HepG2 (cell line): ENCODE results near the gene PITHD1. TPM values are rescaled to one million over a fixed set of nuclear protein-coding genes. Genes with fewer than 3 reads are reported as not detected.

Source experiments
- CCDC6 ChIP-seq: sonication (generic); formaldehyde crosslinking; IDR thresholded peaks from 2 replicates; pipeline ENCODE4 v1.8.1; 2022; ENCODE audit warnings: mild to moderate bottlenecking, missing genetic modification reagents, moderate library complexity
- KDM5A ChIP-seq: fragments of 200-600 bp; sonication (generic); IDR thresholded peaks from 2 replicates; pipeline ENCODE4 v1.7.0; 2018; ENCODE audit warnings: antibody characterized with exemption, mild to moderate bottlenecking, low read length, borderline replicate concordance
- MLXIP ChIP-seq: sonication (generic); formaldehyde crosslinking; IDR thresholded peaks from 2 replicates; pipeline ENCODE4 v1.9.0; 2021; ENCODE audit warnings: missing genetic modification reagents, borderline replicate concordance
- NCOA5 ChIP-seq: sonication (generic); formaldehyde crosslinking; IDR thresholded peaks from 2 replicates; pipeline ENCODE4 v1.4.0; 2020; ENCODE audit warnings: missing genetic modification reagents
- RCOR2 ChIP-seq: IDR thresholded peaks from 2 replicates; pipeline ENCODE4 v1.6.1; 2016; ENCODE audit warnings: missing biosample characterization, missing genetic modification reagents
- RFX3 ChIP-seq: IDR thresholded peaks from 2 replicates; pipeline ENCODE4 v1.6.1; 2016; ENCODE audit warnings: missing biosample characterization, missing genetic modification reagents
- SKIL ChIP-seq: sonication (generic); formaldehyde crosslinking; IDR thresholded peaks from 2 replicates; pipeline ENCODE4 v1.8.0; 2022; ENCODE audit warnings: missing genetic modification reagents, mild to moderate bottlenecking, moderate library complexity, borderline replicate concordance
- ZBTB20 ChIP-seq: sonication (generic); formaldehyde crosslinking; IDR thresholded peaks from 2 replicates; pipeline ENCODE4 v1.8.1; 2023; ENCODE audit warnings: missing genetic modification reagents, low read depth, mild to moderate bottlenecking, borderline replicate concordance
- ZFP1 ChIP-seq: IDR thresholded peaks from 2 replicates; pipeline ENCODE4 v1.6.1; 2016
- ZFP36L1 ChIP-seq: sonication (generic); formaldehyde crosslinking; IDR thresholded peaks from 2 replicates; pipeline ENCODE4 v1.8.0; 2022; ENCODE audit warnings: mild to moderate bottlenecking, missing genetic modification reagents, moderate library complexity
- ZFP37 ChIP-seq: sonication (generic); formaldehyde crosslinking; IDR thresholded peaks from 2 replicates; pipeline ENCODE4 v1.4.0; 2020; ENCODE audit warnings: missing genetic modification reagents, borderline replicate concordance
- ZNF160 ChIP-seq: sonication (generic); formaldehyde crosslinking; IDR thresholded peaks from 2 replicates; pipeline ENCODE4 v1.8.0; 2022; ENCODE audit warnings: mild to moderate bottlenecking, inconsistent platforms, missing genetic modification reagents
- ZNF30 ChIP-seq: sonication (generic); formaldehyde crosslinking; IDR thresholded peaks from 2 replicates; pipeline ENCODE4 v1.5.0; 2020; ENCODE audit warnings: mild to moderate bottlenecking, missing genetic modification reagents
- ZNF44 ChIP-seq: sonication (generic); formaldehyde crosslinking; IDR thresholded peaks from 2 replicates; pipeline ENCODE4 v1.5.1; 2020; ENCODE audit warnings: mild to moderate bottlenecking, missing genetic modification reagents
- polyA plus RNA-seq, 8 experiments: library from polyadenylated mRNA; depleted of rRNA in 3 of 8; stranded (reverse) in 7 of 8; unstranded in 1 of 8; fragments of >200 nt; fragmentation: Illumina TruSeq in 4 of 8; extraction: Trizol in 4 of 8; gene quantifications; 2 replicates each; pipeline versions ENCODE4 v1.2.1 to v1.2.3, GENCODE V29; 2011 to 2016; ENCODE audit warnings: low read depth in 4 of 8, missing spikeins in 1 of 8, mixed read lengths in 1 of 8; ENCODE audit not compliant: insufficient read depth in 1 of 8
- total RNA-seq, 5 experiments: library from RNA; depleted of rRNA; stranded (reverse); fragments of >200 nt; fragmentation: Illumina TruSeq; extraction: Trizol; gene quantifications; 2 replicates each; pipeline ENCODE4 v1.2.3, GENCODE V29; 2016; ENCODE audit warnings: low read depth in 1 of 5
- TF ChIP-seq, protein P1 (sequence below): sonication (generic); formaldehyde crosslinking; IDR thresholded peaks from 2 replicates; pipeline ENCODE4 v1.9.0; 2021; ENCODE audit warnings: missing genetic modification reagents, borderline replicate concordance
- TF ChIP-seq, protein P2 (sequence below): sonication (generic); formaldehyde crosslinking; IDR thresholded peaks from 2 replicates; pipeline ENCODE4 v1.4.0; 2020; ENCODE audit warnings: missing genetic modification reagents

PITHD1 gene
- total and polyA plus RNA-seq, 2 of the 13 experiments (the other 11 are each of a cell fraction or from before 2014, with no cell fraction given) = 28.0 to 37.3 TPM

DNA sequence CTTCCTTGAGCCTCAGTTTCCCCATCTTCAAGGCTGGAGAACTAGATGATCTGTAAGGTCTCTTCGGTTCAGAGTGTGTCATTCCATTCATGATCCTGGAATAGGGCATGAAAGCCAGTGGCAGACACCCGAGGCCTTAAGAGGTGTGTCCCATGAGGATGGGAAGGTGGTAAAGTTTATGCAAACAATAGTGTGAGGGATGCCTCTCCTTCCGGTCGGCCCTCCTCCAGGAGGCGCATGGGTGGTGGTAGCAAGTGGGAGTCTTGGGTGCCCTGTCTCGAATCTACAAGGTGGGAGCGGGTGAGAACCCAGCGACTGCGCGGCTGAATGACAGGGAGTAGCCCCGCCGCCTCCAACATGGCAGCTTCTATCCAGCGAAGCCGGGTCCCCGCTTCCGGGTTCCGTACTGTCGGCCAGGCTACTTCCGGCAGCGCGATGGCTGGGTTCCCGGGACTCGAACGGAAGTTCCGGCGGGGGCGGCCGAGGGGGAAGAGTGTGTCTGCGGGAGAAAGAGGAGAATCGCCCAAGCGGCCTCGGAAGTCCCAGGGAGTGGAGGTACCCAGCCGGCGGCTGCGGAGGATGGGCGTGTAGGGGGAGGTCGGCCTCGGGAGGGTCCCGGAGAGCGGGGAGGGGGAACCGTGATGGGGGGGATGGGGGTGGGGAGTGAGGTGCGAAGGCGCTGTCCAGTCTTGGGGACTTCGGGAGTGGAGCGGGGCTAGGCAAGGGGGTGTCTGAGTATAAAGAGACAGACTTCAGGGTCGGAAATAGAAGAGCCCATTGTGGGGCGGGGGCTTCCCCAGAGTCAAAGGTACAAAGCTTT, 12.7 kb downstream of the PITHD1 start, which contains the start of gene LYPLA2 (continued):
- TF ChIP-seq MLXIP (CRISPR knock-in tag) (no peak), KDM5A (no peak; the same call in 1 of the 2 replicates), RCOR2 (no peak), ZFP1 (0 out of 2 replicates have a peak, but pooled peaks have one; percentile 17), SKIL (CRISPR knock-in tag) (no peak), ZFP37 (no peak), ZNF30 (CRISPR knock-in tag) (no peak), RFX3 (CRISPR knock-in tag) (no peak), ZBTB20 (CRISPR knock-in tag) (0 out of 2 replicates have a peak, but pooled peaks have one; percentile 26), ZNF44 (no peak), CCDC6 (no peak; the same call in 1 of the 2 replicates), ZNF160 (no peak), NCOA5 (no peak), ZFP36L1 (no peak)
- TF ChIP-seq, protein P1, sequence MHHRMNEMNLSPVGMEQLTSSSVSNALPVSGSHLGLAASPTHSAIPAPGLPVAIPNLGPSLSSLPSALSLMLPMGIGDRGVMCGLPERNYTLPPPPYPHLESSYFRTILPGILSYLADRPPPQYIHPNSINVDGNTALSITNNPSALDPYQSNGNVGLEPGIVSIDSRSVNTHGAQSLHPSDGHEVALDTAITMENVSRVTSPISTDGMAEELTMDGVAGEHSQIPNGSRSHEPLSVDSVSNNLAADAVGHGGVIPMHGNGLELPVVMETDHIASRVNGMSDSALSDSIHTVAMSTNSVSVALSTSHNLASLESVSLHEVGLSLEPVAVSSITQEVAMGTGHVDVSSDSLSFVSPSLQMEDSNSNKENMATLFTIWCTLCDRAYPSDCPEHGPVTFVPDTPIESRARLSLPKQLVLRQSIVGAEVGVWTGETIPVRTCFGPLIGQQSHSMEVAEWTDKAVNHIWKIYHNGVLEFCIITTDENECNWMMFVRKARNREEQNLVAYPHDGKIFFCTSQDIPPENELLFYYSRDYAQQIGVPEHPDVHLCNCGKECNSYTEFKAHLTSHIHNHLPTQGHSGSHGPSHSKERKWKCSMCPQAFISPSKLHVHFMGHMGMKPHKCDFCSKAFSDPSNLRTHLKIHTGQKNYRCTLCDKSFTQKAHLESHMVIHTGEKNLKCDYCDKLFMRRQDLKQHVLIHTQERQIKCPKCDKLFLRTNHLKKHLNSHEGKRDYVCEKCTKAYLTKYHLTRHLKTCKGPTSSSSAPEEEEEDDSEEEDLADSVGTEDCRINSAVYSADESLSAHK (CRISPR knock-in tag) = no peak
- TF ChIP-seq, protein P2, sequence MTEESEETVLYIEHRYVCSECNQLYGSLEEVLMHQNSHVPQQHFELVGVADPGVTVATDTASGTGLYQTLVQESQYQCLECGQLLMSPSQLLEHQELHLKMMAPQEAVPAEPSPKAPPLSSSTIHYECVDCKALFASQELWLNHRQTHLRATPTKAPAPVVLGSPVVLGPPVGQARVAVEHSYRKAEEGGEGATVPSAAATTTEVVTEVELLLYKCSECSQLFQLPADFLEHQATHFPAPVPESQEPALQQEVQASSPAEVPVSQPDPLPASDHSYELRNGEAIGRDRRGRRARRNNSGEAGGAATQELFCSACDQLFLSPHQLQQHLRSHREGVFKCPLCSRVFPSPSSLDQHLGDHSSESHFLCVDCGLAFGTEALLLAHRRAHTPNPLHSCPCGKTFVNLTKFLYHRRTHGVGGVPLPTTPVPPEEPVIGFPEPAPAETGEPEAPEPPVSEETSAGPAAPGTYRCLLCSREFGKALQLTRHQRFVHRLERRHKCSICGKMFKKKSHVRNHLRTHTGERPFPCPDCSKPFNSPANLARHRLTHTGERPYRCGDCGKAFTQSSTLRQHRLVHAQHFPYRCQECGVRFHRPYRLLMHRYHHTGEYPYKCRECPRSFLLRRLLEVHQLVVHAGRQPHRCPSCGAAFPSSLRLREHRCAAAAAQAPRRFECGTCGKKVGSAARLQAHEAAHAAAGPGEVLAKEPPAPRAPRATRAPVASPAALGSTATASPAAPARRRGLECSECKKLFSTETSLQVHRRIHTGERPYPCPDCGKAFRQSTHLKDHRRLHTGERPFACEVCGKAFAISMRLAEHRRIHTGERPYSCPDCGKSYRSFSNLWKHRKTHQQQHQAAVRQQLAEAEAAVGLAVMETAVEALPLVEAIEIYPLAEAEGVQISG (CRISPR knock-in tag) = peak; percentile 91
